Esophagus squamous epithelium (tissue), 5 donors: ENCODE data around the gene OR10S1. TPM values are rescaled to one million over a fixed set of nuclear protein-coding genes. Genes with fewer than 3 reads are reported as not detected.
"Not testable (repeated sequence)": the region's sequence is repeated elsewhere in the genome, so short reads cannot be mapped to it uniquely, and the experiment has no call there.

Experiments
- DNase-seq: peaks from one replicate; lab custom pipeline; 2025; lab: John Stamatoyannopoulos, UW
- H3K27ac ChIP-seq, 4 donors: fragments of 200-600 bp; sonication (generic); one replicate each; pipeline ENCODE4 v1.5.1; 2016 to 2019; ENCODE audit warnings: mild to moderate bottlenecking in 1 of 4
- H3K27me3 ChIP-seq, 4 donors: fragments of 200-600 bp; sonication (generic); 1 replicate in 3 of 4; 2 replicates in 1 of 4; pipeline versions ENCODE4 v1.5.1 to v1.6.0; 2017 to 2021; ENCODE audit warnings: antibody characterized with exemption in 1 of 4
- H3K36me3 ChIP-seq, 3 donors: fragments of 200-600 bp; sonication (generic); one replicate each; pipeline ENCODE4 v1.5.1; 2016 to 2019
- H3K4me1 ChIP-seq, 3 donors: fragments of 200-600 bp; sonication (generic); one replicate each; pipeline ENCODE4 v1.5.1; 2017 to 2019
- H3K4me3 ChIP-seq, 4 donors: fragments of 200-600 bp; sonication (generic); 1 replicate in 3 of 4; 2 replicates in 1 of 4; pipeline ENCODE4 v1.5.1; 2016 to 2019; ENCODE audit warnings: mild to moderate bottlenecking in 2 of 4, moderate library complexity in 1 of 4
- H3K9me3 ChIP-seq, 3 donors: fragments of 200-600 bp; sonication (generic); one replicate each; pipeline ENCODE4 v1.5.1; 2016 to 2019
- CTCF ChIP-seq, 6 experiments: fragments of 450-650 bp in 4 of 6; fragments of 200-600 bp in 2 of 6; sonication (generic) in 2 of 6; IDR thresholded peaks; one replicate each; pipeline ENCODE4 v1.5.1; 2016 to 2019; ENCODE audit warnings: antibody characterized with exemption in 6 of 6, mild to moderate bottlenecking in 4 of 6, moderate library complexity in 4 of 6
- POLR2A ChIP-seq, 4 donors: fragments of 450-650 bp; IDR thresholded peaks; one replicate each; pipeline ENCODE4 v1.6.1; 2017; ENCODE audit warnings: antibody characterized with exemption in 4 of 4, mild to moderate bottlenecking in 4 of 4, moderate library complexity in 3 of 4
- WGBS, 2 donors: methylation state at CpG; one replicate each; pipeline ENCODE4 v1.1.5; 2018; 5-methylcytosine and 5-hydroxymethylcytosine counted together
- intact Hi-C: fragments of 100-400 bp; cut with DNase I; formaldehyde crosslinking; loops from one replicate; pipeline ENCODE4 v1.15.0; 2022
- total RNA-seq, 4 donors: library from RNA; depleted of rRNA; stranded (reverse); fragments of >200 nt; gene quantifications; one replicate each; pipeline ENCODE4 v1.1.0, GENCODE V29; 2016
- donor health status: DM: yes; HTN: yes; CAD: no.

Gene OR10S1
- total RNA-seq, result not detected

- Histone ChIP-seq H3K27me3 (no peaks in the 10 kb centered on the region), H3K9me3 (peaks cover 0 to 10% (median 4%) of the 10 kb centered on the region in 3 donors), H3K4me3 (no peak within 1 kb of the TSS), H3K36me3 (no peaks in the 10 kb centered on the region), H3K4me1 (no peaks in the 10 kb centered on the region), H3K27ac (no peak within 1 kb of the TSS)
- intact Hi-C loops, result no loop called here
- no peak for DNase-seq
- TF ChIP-seq CTCF (IDR thresholded peaks at IDR 0.05), result no peak
- TF ChIP-seq POLR2A (IDR thresholded peaks at IDR 0.05), result no peak
These were observed at the start of gene OR10S1 for GRCh38 chr11:123977731-123978347. OR10S1 (minus strand) TSS chr11:123977781; CDS start chr11:123977664, 117 bp downstream.

- 55 to 78% methylated on average over 2 of the region's 2 CpGs for WGBS, 2 donors
- Histone ChIP-seq H3K9me3 (no peaks in the 10 kb centered on the region), H3K4me1 (no peaks in the 10 kb centered on the region), H3K36me3 (no peaks in the 10 kb centered on the region), H3K27ac (no peak within 1 kb of the TSS), H3K4me3 (no peak within 1 kb of the TSS), H3K27me3 (no peaks in the 10 kb centered on the region)
- TF ChIP-seq POLR2A (IDR thresholded peaks at IDR 0.05) (no peak), CTCF (IDR thresholded peaks at IDR 0.05) (no peak)
- intact Hi-C loops, result no loop called here
- no peak for DNase-seq
These were observed 48.9 kb upstream of the OR10S1 start, which contains the start of gene OR10G8 for GRCh38 chr11:124026498-124026897. OR10G8 (plus strand) TSS chr11:124026798; CDS start chr11:124029623, 2,825 bp downstream.

- H3K27ac ChIP-seq, H3K27me3 ChIP-seq, DNase-seq, H3K4me3 ChIP-seq, H3K9me3 ChIP-seq, H3K4me1 ChIP-seq, intact Hi-C loops, H3K36me3 ChIP-seq: not testable (repeated sequence)
- WGBS, 2 donors, result 20 to 60% methylated on average over 1 to 2 of the region's 9 CpGs
These were observed 38.3 kb upstream of the OR10S1 start for GRCh38 chr11:124015837-124016236.

GRCh38 chr11:124012697-124013096 is 35.1 kb upstream of the OR10S1 start, which contains the start of gene OR10G4:
OR10G4 (plus strand) TSS chr11:124012997; CDS start chr11:124015575, 2,578 bp downstream.
- DNase-seq, result no peak
- Histone ChIP-seq H3K4me3 (no peak within 1 kb of the TSS), H3K9me3 (no peaks in the 10 kb centered on the region), H3K4me1 (no peaks in the 10 kb centered on the region), H3K27ac (no peak within 1 kb of the TSS), H3K27me3 (no peaks in the 10 kb centered on the region), H3K36me3 (no peaks in the 10 kb centered on the region)
- WGBS, 2 donors, result 69 to 80% methylated on average over 2 of the region's 2 CpGs
- intact Hi-C loops, result no loop called here
- no peak for TF ChIP-seq CTCF (IDR thresholded peaks at IDR 0.05)
- TF ChIP-seq POLR2A (IDR thresholded peaks at IDR 0.05), result no peak

GRCh38 chr11:123995119-123995518 is 17.5 kb upstream of the OR10S1 start, which contains the start of gene OR10G6:
OR10G6 (minus strand) TSS chr11:123995161; CDS start chr11:123995161, 0 bp downstream.
- no peak within 1 kb of the TSS for H3K4me3 ChIP-seq
- WGBS, 2 donors, result 68 to 86% methylated on average over 1 of the region's 1 CpG
- H3K27ac ChIP-seq, result no peak within 1 kb of the TSS
- H3K36me3 ChIP-seq, result no peaks in the 10 kb centered on the region
- intact Hi-C loops, result no loop called here
- H3K9me3 ChIP-seq, result no peaks in the 10 kb centered on the region
- no peaks in the 10 kb centered on the region for H3K4me1 ChIP-seq
- no peak for DNase-seq
- TF ChIP-seq CTCF (IDR thresholded peaks at IDR 0.05) (no peak), POLR2A (IDR thresholded peaks at IDR 0.05) (no peak)
- no peaks in the 10 kb centered on the region for H3K27me3 ChIP-seq
